Parathyroid adenoma (tissue), 2 donors: ENCODE data around the gene CLMN.

Source experiments
- H2AFZ ChIP-seq: fragments of 300-600 bp; sonication (generic); one replicate; pipeline ENCODE4 v1.7.0; 2017; ENCODE audit warnings: antibody characterized with exemption, mild to moderate bottlenecking
- H3K27ac ChIP-seq: fragments of 300-600 bp; sonication (generic); one replicate; pipeline ENCODE4 v1.7.0; 2017
- H3K27me3 ChIP-seq: fragments of 300-600 bp; sonication (generic); one replicate; pipeline ENCODE4 v1.7.0; 2017; ENCODE audit warnings: low read length; ENCODE audit not compliant: control insufficient read depth, insufficient read depth
- H3K36me3 ChIP-seq: fragments of 300-600 bp; sonication (generic); one replicate; pipeline ENCODE4 v1.7.0; 2017; ENCODE audit warnings: low read length; ENCODE audit not compliant: control insufficient read depth, insufficient read depth
- H3K4me1 ChIP-seq: fragments of 300-600 bp; sonication (generic); one replicate; pipeline ENCODE4 v1.7.0; 2017; ENCODE audit warnings: control low read depth
- H3K4me2 ChIP-seq: fragments of 300-600 bp; sonication (generic); one replicate; pipeline ENCODE4 v1.7.0; 2017; ENCODE audit warnings: low read length
- H3K4me3 ChIP-seq: fragments of 300-600 bp; sonication (generic); one replicate; pipeline ENCODE4 v1.7.0; 2017; ENCODE audit warnings: low read depth, low read length
- H3K79me2 ChIP-seq: fragments of 300-600 bp; sonication (generic); one replicate; pipeline ENCODE4 v1.7.0; 2017; ENCODE audit warnings: control low read depth
- H3K9ac ChIP-seq: fragments of 300-600 bp; sonication (generic); one replicate; pipeline ENCODE4 v1.7.0; 2017; ENCODE audit warnings: mild to moderate bottlenecking
- H3K9me3 ChIP-seq: fragments of 300-600 bp; sonication (generic); one replicate; pipeline ENCODE4 v1.7.0; 2017; ENCODE audit warnings: low read length; ENCODE audit not compliant: control insufficient read depth
- TF ChIP-seq, protein P1 (sequence below): fragments of 300-600 bp; sonication (generic); IDR thresholded peaks from one replicate; pipeline ENCODE4 v1.7.0; 2017; ENCODE audit warnings: antibody characterized with exemption, mild to moderate bottlenecking
- donor health status: primary hyperparathyroidism.

CLMN gene

DNA sequence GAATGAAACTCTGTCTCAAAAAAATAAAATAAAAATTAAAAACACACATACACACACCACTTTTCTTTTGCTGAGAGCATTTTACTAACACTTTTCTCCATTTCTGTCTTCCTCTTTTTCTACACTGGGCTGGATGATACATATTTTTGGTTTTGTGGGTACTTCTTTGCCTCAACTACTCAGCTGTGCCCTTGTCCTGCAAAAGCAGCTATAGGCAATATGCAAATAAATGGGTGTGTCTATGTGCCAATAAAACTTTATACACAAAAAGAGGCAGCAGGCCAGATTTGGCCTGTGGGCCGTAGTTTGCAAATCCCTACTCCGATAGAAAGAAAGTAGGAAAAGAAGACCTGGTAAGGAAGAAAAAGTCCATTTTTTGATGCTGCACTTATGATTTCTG is 6.5 kb downstream of the CLMN start:
- Histone ChIP-seq H3K9ac (no peak overlapping the region), H3K36me3 (no peaks in the 10 kb centered on the region), H2AFZ (no peak overlapping the region), H3K9me3 (no peaks in the 10 kb centered on the region), H3K4me3 (no peak overlapping the region), H3K4me1 (peaks cover under 1% of the 10 kb centered on the region), H3K4me2 (no peak overlapping the region), H3K27ac (no peak overlapping the region), H3K79me2 (no peaks in the 10 kb centered on the region), H3K27me3 (no peaks in the 10 kb centered on the region)
- TF ChIP-seq, protein P1, sequence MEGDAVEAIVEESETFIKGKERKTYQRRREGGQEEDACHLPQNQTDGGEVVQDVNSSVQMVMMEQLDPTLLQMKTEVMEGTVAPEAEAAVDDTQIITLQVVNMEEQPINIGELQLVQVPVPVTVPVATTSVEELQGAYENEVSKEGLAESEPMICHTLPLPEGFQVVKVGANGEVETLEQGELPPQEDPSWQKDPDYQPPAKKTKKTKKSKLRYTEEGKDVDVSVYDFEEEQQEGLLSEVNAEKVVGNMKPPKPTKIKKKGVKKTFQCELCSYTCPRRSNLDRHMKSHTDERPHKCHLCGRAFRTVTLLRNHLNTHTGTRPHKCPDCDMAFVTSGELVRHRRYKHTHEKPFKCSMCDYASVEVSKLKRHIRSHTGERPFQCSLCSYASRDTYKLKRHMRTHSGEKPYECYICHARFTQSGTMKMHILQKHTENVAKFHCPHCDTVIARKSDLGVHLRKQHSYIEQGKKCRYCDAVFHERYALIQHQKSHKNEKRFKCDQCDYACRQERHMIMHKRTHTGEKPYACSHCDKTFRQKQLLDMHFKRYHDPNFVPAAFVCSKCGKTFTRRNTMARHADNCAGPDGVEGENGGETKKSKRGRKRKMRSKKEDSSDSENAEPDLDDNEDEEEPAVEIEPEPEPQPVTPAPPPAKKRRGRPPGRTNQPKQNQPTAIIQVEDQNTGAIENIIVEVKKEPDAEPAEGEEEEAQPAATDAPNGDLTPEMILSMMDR = no peak

DNA sequence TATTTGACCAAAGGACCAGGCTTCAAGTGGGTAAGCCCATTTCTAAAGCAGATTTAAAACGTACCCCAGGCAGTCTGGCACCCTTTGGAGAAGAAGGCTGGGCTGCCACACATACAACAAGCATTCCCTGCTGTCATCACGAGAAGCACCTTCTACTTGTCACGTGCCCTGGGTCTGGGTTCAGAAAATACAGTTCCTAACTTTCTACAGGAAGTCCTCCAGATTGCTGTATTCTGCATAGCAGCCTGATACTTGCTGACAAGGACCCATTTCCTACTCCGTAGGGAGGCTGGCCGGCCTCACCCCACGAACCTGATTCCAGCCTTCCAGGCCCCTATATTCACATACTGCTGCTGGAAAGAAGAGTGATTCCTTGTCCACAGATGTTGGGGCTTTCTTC is 7.4 kb downstream of the CLMN start:
- H3K4me1 ChIP-seq = peaks cover 8% of the 10 kb centered on the region
- no peak overlapping the region for H3K4me3 ChIP-seq
- no peak overlapping the region for H3K9ac ChIP-seq
- H3K9me3 ChIP-seq = no peaks in the 10 kb centered on the region
- H2AFZ ChIP-seq = no peak overlapping the region
- H3K27me3 ChIP-seq = no peaks in the 10 kb centered on the region
- H3K79me2 ChIP-seq = no peaks in the 10 kb centered on the region
- no peak overlapping the region for H3K4me2 ChIP-seq
- no peak overlapping the region for H3K27ac ChIP-seq
- no peaks in the 10 kb centered on the region for H3K36me3 ChIP-seq
- TF ChIP-seq, protein P1 = no peak

DNA sequence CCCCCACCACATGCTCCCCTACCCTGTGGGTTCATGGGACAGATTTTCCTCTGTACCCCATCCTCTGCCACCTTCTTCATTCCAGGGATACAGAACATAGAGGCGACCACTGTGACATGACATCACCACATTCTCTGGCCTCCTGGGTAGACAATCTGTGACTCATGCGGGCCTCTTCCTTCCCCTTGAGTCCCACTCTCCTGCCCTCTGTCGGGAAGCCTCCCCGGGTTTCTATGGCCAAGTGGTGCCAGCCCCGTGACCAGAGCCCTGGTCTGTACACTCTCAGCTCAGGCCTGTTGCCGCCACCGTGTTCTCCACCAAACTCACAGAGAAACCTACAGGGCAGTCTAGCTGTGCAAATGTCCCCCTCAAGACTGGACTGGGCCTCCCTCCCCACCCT is 8.0 kb downstream of the CLMN start:
- H3K4me1 ChIP-seq = peaks cover 8% of the 10 kb centered on the region
- H3K4me3 ChIP-seq = no peak overlapping the region
- no peak overlapping the region for H3K9ac ChIP-seq
- H3K27ac ChIP-seq = no peak overlapping the region
- TF ChIP-seq, protein P1 = no peak
- no peaks in the 10 kb centered on the region for H3K27me3 ChIP-seq
- no peaks in the 10 kb centered on the region for H3K79me2 ChIP-seq
- no peak overlapping the region for H2AFZ ChIP-seq
- no peak overlapping the region for H3K4me2 ChIP-seq
- H3K36me3 ChIP-seq = no peaks in the 10 kb centered on the region
- H3K9me3 ChIP-seq = no peaks in the 10 kb centered on the region

DNA sequence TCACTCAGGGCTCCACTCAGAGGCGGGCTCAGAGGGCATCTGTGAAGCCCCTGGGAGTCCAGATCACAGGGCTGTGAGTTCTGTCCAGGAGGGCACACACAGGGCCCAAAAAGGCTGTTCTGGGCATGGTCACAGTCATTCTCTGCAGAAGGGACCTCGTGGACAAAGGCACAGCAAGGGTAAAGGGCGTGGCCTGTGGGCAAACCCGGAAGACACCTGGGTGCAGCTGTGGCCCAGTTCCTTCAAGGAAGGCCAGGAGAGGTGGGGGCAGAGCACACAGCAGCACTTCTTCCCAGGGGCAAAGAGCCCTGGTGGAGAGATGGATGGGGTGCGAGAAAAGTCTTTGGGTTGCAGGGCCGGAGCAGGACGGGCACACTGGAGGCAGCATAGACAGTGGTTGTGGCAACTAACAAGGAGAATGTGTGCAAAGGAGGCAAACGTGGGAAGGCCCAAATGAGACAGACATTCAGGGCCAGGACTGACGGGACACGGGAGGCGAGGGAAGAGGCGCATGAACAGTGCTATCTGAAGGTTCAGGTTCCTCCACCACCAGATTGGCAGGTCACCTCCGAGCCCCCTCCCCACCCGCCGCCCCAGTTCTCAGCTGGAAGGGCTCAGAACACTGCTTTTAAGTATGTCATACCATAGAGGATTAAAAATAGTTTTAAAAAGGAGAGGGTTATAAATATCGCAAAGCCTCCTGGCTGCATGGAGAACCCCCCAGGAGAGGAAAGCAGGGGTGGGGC is 8.9 kb downstream of the CLMN start:
- Histone ChIP-seq H2AFZ (no peak overlapping the region), H3K36me3 (no peaks in the 10 kb centered on the region), H3K27me3 (no peaks in the 10 kb centered on the region), H3K4me1 (peaks cover 8% of the 10 kb centered on the region), H3K79me2 (no peaks in the 10 kb centered on the region), H3K4me3 (no peak overlapping the region), H3K9ac (no peak overlapping the region), H3K9me3 (no peaks in the 10 kb centered on the region), H3K4me2 (no peak overlapping the region), H3K27ac (no peak overlapping the region)
- TF ChIP-seq, protein P1 = no peak
